Testis (tissue), 3 donors: Measurements from ENCODE around the gene ASIC5. TPM values are rescaled to one million over a fixed set of nuclear protein-coding genes. Genes with fewer than 3 reads are reported as not detected.

Experiments
- DNase-seq: peaks from one replicate; pipeline ENCODE4 v3.0.0-alpha.2; 2019
- H3K27ac ChIP-seq, 2 donors: fragments of 200-600 bp; sonication (generic); one replicate each; pipeline ENCODE4 v1.5.1; 2019
- H3K27me3 ChIP-seq: fragments of 200-600 bp; sonication (generic); one replicate; pipeline ENCODE4 v1.5.1; 2019
- H3K36me3 ChIP-seq: fragments of 200-600 bp; sonication (generic); one replicate; pipeline ENCODE4 v1.5.1; 2017; ENCODE audit warnings: low read depth; ENCODE audit errors: missing control alignments
- H3K4me1 ChIP-seq: fragments of 200-600 bp; sonication (generic); one replicate; pipeline ENCODE4 v1.5.1; 2019
- H3K4me3 ChIP-seq, 2 donors: fragments of 200-600 bp; sonication (generic); one replicate each; pipeline ENCODE4 v1.5.1; 2017 to 2019
- H3K9me3 ChIP-seq: fragments of 200-600 bp; sonication (generic); one replicate; pipeline ENCODE4 v1.5.1; 2017
- POLR2A ChIP-seq: fragments of 450-650 bp; IDR thresholded peaks from one replicate; pipeline ENCODE4 v1.6.1; 2017; ENCODE audit warnings: antibody characterized with exemption, mild to moderate bottlenecking, moderate library complexity
- WGBS, 2 donors: methylation state at CpG; one replicate each; pipeline ENCODE4 v1.1.5; 2018; 5-methylcytosine and 5-hydroxymethylcytosine counted together
- intact Hi-C: fragments of 100-400 bp; cut with DNase I; formaldehyde crosslinking; loops from one replicate; pipeline ENCODE4 v1.15.1; 2023; ENCODE audit warnings: low total_unique reads
- polyA plus RNA-seq: library from polyadenylated mRNA; stranded (reverse); fragments of 350-450 nt; fragmentation: Illumina TruSeq; extraction: RNeasy Lipid Tissue Mini Kit (QIAGEN cat#74804); gene quantifications from one replicate; pipeline ENCODE4 v1.2.3, GENCODE V29; 2014; ENCODE audit warnings: low read depth, low replicate concordance; ENCODE audit not compliant: insufficient read depth
- total RNA-seq, 2 donors: library from RNA; depleted of rRNA; stranded (reverse); fragments of >200 nt; gene quantifications; one replicate each; pipeline ENCODE4 v1.2.3, GENCODE V29; 2016
- TF ChIP-seq, protein P1 (sequence below), 3 experiments: fragments of 450-650 bp in 2 of 3; fragments of 200-600 bp in 1 of 3; sonication (generic) in 1 of 3; IDR thresholded peaks; one replicate each; pipeline ENCODE4 v1.5.1; 2016 to 2019; ENCODE audit warnings: antibody characterized with exemption in 3 of 3, mild to moderate bottlenecking in 2 of 3, moderate library complexity in 1 of 3

ASIC5 gene
- total and polyA plus RNA-seq, 3 donors from 2014 or later = not detected

GRCh38 chr4:155785828-155786227, 80.2 kb downstream of the ASIC5 start:
- Histone ChIP-seq H3K4me1 (no peaks in the 10 kb centered on the region), H3K27ac (no peak overlapping the region), H3K36me3 (no peaks in the 10 kb centered on the region), H3K9me3 (no peaks in the 10 kb centered on the region), H3K4me3 (no peak overlapping the region), H3K27me3 (no peaks in the 10 kb centered on the region)
- TF ChIP-seq POLR2A = no peak
- TF ChIP-seq, protein P1, sequence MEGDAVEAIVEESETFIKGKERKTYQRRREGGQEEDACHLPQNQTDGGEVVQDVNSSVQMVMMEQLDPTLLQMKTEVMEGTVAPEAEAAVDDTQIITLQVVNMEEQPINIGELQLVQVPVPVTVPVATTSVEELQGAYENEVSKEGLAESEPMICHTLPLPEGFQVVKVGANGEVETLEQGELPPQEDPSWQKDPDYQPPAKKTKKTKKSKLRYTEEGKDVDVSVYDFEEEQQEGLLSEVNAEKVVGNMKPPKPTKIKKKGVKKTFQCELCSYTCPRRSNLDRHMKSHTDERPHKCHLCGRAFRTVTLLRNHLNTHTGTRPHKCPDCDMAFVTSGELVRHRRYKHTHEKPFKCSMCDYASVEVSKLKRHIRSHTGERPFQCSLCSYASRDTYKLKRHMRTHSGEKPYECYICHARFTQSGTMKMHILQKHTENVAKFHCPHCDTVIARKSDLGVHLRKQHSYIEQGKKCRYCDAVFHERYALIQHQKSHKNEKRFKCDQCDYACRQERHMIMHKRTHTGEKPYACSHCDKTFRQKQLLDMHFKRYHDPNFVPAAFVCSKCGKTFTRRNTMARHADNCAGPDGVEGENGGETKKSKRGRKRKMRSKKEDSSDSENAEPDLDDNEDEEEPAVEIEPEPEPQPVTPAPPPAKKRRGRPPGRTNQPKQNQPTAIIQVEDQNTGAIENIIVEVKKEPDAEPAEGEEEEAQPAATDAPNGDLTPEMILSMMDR (IDR thresholded peaks at IDR 0.05) = no peak
- 37 to 87% methylated on average over 1 of the region's 1 CpG for WGBS, 2 donors
- no peak for DNase-seq
- intact Hi-C loops = no loop called here

GRCh38 chr4:155784637-155785036, 81.4 kb downstream of the ASIC5 start:
- no peak for DNase-seq
- H3K36me3 ChIP-seq = no peaks in the 10 kb centered on the region
- H3K4me1 ChIP-seq = no peaks in the 10 kb centered on the region
- 32 to 59% methylated on average over 1 of the region's 1 CpG for WGBS, 2 donors
- no peaks in the 10 kb centered on the region for H3K9me3 ChIP-seq
- no peak overlapping the region for H3K27ac ChIP-seq
- H3K27me3 ChIP-seq = no peaks in the 10 kb centered on the region
- TF ChIP-seq, protein P1 (IDR thresholded peaks at IDR 0.05) = no peak
- TF ChIP-seq POLR2A = no peak
- intact Hi-C loops = no loop called here
- H3K4me3 ChIP-seq = no peak overlapping the region

DNA sequence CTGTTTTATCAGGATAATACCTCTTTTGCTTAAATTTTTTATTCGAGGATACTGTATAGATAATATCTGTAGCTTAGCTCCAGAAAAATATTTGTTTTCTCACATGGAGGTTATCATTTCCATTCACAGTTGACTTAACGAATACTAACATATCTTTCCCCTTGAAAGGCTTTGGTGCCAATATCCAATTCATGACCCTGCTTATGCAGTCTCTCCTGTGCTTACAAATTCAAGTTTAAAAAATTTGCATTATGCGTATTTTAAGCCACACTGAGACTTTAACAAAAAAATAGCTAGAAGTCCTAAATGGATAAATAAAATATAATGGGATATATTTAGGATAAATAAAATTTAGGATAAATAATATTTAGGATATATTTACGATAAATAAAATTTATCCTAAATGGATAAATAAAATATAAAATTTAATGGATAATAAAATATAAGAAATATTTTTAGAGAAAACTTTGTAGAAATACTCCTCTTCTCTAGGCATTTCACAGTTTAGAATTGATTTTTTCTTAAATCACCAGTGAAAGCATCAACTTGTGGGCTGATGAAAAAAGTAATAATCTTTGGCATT, 84.7 kb downstream of the ASIC5 start:
- intact Hi-C loops = no loop called here
- no peak overlapping the region for H3K4me3 ChIP-seq
- WGBS, 2 donors = 92 to 94% methylated on average over 4 of the region's 4 CpGs
- no peak overlapping the region for H3K27ac ChIP-seq
- no peaks in the 10 kb centered on the region for H3K27me3 ChIP-seq
- no peaks in the 10 kb centered on the region for H3K36me3 ChIP-seq
- H3K4me1 ChIP-seq = no peaks in the 10 kb centered on the region
- DNase-seq = no peak
- TF ChIP-seq POLR2A = no peak
- TF ChIP-seq, protein P1 (IDR thresholded peaks at IDR 0.05) = no peak
- H3K9me3 ChIP-seq = no peaks in the 10 kb centered on the region

GRCh38 chr4:155780775-155781174, 85.3 kb downstream of the ASIC5 start:
- no peak for TF ChIP-seq POLR2A
- TF ChIP-seq, protein P1 (IDR thresholded peaks at IDR 0.05) = no peak
- Histone ChIP-seq H3K4me1 (no peaks in the 10 kb centered on the region), H3K27ac (no peak overlapping the region), H3K27me3 (no peaks in the 10 kb centered on the region), H3K36me3 (no peaks in the 10 kb centered on the region), H3K9me3 (no peaks in the 10 kb centered on the region), H3K4me3 (no peak overlapping the region)
- DNase-seq = no peak
- WGBS, 2 donors = 75 to 83% methylated on average over 1 of the region's 1 CpG
- intact Hi-C loops = no loop called here

Other genes with a start within 250 kb of the ASIC5 start
- gene GUCY1A1, start 199.4 kb downstream of the ASIC5 start, total RNA-seq = 1 to 10 TPM; 2.5 to 4.6 TPM
- 4.5 TPM for gene GUCY1A1, start 199.4 kb downstream of the ASIC5 start, polyA plus RNA-seq
- gene GUCY1B1, start 107.3 kb downstream of the ASIC5 start, total RNA-seq = 1 to 10 TPM; 4.3 to 7.6 TPM
- 4.7 TPM for gene GUCY1B1, start 107.3 kb downstream of the ASIC5 start, polyA plus RNA-seq
- gene TDO2, start 37.4 kb upstream of the ASIC5 start, total RNA-seq = under 1 TPM in 1 of 2 donors, not detected in 1; 0.62 TPM
- 0.78 TPM for gene TDO2, start 37.4 kb upstream of the ASIC5 start, polyA plus RNA-seq
- 10 to 100 TPM; 10.9 to 16.7 TPM for gene CTSO, start 87.6 kb upstream of the ASIC5 start, total RNA-seq
- 18.6 TPM for gene CTSO, start 87.6 kb upstream of the ASIC5 start, polyA plus RNA-seq